NB4 (cell line): ENCODE data around the gene TMEM26.

Experiments
- POLR2A ChIP-seq: IDR thresholded peaks from 2 replicates; pipeline ENCODE4 v1.6.1; 2011; ENCODE audit warnings: mild to moderate bottlenecking; ENCODE audit not compliant: insufficient read length; ENCODE audit errors: extremely low read depth
- TF ChIP-seq, protein P1 (sequence below): IDR thresholded peaks from one replicate; pipeline ENCODE4 v1.5.1; 2012; ENCODE audit warnings: low read depth, low read length

DNA sequence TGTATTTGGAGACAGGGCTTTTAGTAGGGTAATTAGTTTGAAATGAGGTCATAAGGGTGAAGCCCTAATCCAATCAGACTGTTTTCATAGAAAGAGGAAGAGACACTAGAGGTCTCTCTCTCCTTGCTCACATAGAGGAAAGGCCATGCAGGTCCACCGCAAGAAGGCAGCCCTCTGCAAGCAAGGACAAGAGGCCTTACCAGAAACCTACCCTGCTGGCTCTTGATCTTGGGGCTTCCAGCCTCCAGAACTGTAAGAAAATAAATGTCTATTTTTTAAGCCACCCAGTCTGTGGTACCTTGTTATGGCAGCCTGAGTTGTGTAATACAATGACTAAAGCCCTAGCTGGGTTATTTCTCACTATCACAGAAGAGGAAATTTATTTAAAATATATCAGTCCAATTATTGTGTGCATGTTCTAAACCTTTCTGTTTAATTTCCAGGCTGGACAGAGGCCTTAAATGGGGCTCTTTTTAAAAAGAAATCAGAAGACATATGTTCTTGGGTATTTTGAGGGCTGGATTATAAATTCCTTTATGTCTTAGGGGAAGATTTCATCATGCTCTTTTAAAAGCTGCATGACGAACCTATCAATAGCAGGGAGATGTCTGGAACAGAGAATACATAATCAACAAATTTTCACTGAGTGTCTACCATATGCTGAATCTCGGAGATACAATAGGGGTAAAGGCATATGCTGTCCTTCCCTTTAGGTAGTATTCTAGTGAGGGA lies 12.9 kb upstream of the TMEM26 start:
- TF ChIP-seq, protein P1, sequence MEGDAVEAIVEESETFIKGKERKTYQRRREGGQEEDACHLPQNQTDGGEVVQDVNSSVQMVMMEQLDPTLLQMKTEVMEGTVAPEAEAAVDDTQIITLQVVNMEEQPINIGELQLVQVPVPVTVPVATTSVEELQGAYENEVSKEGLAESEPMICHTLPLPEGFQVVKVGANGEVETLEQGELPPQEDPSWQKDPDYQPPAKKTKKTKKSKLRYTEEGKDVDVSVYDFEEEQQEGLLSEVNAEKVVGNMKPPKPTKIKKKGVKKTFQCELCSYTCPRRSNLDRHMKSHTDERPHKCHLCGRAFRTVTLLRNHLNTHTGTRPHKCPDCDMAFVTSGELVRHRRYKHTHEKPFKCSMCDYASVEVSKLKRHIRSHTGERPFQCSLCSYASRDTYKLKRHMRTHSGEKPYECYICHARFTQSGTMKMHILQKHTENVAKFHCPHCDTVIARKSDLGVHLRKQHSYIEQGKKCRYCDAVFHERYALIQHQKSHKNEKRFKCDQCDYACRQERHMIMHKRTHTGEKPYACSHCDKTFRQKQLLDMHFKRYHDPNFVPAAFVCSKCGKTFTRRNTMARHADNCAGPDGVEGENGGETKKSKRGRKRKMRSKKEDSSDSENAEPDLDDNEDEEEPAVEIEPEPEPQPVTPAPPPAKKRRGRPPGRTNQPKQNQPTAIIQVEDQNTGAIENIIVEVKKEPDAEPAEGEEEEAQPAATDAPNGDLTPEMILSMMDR = no peak
- TF ChIP-seq POLR2A = no peak
